Left hindlimb (tissue), 1 donor: ENCODE results near the gene KIF18A.

Experiments
- DNase-seq: peaks from one replicate; pipeline ENCODE4 v3.0.0-alpha.2; 2018

The KIF18A gene

DNA sequence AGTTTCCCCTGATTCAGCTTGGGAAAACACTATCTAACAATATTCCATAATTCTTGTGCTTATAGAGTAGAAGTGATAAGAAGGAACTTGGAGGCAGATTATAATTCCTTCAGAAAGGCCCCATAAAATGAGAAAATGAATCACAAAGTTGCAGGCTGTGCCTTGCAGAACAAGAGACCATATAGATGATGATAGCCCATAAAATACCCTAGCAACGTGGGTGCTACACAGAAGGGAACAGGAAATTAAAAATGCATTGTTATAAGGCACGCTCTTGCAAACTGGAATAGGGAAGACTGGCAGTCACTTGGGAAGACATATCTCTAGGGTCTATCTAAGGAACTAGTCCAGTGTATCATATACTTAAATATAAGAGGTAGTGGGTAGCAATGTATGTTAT, 67.6 kb downstream of the KIF18A start:
- no peak for DNase-seq

DNA sequence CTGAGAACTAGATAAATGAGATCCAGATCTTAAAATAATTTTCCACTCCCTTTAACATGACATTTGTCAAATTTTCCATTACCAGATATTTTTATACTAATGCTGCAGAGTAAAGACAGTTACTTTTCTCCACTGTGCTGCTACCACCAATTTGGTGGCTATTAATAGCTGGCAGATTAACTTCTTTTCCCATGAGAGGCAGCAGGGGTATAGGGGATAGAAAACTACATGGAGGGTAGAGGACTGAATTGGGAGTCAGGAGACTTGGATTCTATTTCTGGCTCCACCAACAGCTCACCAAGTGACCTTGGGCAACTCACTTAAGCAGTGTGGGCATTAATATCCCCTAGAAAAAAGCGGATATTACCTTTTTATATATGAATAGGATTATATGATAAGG, 69.2 kb downstream of the KIF18A start:
- DNase-seq: no peak

- no peak for DNase-seq
These were observed 81.2 kb downstream of the KIF18A start for GRCh38 chr11:28026634-28027290.

GRCh38 chr11:28017816-28018215, 90.1 kb downstream of the KIF18A start:
- DNase-seq: no peak

DNA sequence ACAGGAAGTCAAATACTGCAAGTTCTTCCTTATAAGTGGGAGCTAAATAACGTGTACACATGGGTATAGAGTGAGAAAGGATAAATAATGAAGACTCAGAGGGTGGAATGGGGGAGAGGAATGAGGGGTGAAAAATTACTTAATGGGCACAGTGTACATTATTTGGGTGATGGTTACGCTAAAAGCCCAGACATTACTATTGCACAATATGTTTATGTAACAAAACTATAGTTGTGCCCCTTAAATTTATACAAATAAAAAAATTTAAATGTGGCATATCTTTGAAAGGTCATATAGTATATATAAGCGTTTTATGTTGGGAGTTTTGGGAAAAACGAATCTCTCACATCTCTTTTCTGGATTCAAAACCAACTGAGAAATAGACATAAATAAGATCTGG, 96.1 kb downstream of the KIF18A start:
- no peak for DNase-seq

DNA sequence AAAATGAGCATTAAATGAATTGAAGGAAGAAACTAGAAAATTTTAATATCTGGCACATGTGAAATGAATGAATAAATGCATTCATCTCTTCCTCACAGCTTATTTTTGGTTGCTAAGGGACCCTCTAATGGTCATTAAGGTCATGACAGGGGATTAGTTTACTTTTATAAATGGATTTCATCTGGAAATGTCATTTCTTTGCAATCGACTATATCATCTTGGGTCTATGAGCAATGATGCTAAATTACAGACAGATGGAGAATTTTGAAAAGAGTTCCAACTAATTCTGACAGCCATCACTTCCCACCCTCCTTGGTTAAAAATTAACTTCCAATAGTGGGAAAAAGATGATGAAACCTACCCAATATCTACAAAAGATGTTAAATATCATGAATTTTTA, 98.0 kb downstream of the KIF18A start:
- no peak for DNase-seq

DNA sequence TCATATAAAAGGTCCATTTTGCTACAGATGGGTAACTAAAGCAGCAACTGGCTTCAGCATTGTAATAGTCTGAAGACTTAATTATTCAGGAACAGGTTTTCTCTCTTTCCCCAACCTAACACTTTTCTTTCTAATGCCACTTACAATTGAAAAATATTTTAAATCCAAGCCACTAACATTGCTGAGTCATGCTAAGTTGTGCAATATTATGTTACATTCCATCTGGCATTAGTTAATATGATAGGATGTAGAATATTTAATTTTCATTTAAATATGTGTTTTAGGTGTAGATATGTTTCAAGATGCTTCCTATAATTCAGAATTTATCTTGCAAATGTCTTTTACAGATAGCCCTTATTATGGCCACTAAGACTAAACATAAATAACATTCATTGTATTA, 98.6 kb downstream of the KIF18A start:
- no peak for DNase-seq

DNA sequence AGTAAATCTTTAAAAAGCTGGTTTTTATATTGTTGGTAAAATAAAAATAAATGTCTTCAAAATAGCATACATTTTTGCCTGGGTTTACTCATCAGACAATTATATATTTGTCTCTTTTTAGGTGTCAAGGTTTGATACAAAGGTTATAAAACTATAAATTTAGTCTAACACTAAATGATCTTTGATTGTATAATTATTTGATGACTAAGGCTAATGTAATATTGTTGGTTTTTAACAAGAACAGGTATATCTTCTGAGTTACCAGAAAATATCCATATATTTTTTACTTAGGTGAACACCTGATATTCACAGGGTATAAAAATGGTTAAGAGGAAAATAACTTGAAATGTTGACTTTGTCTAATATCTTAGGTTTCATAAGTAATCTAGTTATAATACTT, 104.3 kb downstream of the KIF18A start:
- DNase-seq: no peak

DNA sequence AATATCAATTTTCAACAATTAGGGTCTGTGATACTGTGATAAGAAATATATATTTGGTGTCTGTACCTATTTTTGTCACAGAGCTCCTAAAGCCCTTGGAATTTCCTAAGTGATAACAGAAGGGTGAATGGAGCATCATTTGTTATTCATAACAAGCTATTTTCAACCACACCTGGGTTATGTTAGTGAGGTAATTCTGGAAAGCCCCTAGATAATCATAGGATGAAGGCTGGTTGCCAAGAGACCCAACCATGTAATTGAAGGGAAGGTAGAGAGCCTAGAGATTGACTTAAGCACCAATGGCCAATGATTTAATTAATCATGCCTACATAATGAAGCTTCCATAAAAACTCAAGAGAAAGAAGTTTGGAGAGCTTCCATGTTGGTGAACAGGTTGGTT, 109.4 kb downstream of the KIF18A start:
- DNase-seq: no peak

- no peak for DNase-seq
These were observed 110.6 kb downstream of the KIF18A start for GRCh38 chr11:27997344-27997743.

DNA sequence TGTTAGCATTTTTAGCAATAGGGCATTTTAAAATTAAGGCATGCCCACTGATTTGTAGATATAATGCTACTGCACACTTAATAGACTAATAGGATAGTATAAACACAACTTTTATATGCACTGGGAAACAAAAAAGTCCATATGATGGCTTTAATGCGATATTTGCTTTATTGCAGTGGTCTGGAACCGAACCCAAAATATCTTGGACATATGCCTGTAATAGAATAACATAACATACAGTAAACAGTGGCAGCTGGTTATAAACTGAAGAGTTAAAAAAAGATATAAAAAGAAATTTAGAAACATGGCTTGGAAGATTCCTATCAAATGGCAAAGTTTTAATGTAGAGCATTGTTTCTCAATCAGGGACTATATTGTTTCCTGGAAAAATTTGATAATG, 111.9 kb downstream of the KIF18A start:
- DNase-seq: no peak

- DNase-seq: no peak
These were observed 112.9 kb downstream of the KIF18A start for GRCh38 chr11:27995083-27995482.

GRCh38 chr11:27991736-27992135, 116.2 kb downstream of the KIF18A start:
- no peak for DNase-seq

GRCh38 chr11:27977527-27977926, 130.4 kb downstream of the KIF18A start:
- no peak for DNase-seq

GRCh38 chr11:27977031-27977430, 130.9 kb downstream of the KIF18A start:
- no peak for DNase-seq

DNA sequence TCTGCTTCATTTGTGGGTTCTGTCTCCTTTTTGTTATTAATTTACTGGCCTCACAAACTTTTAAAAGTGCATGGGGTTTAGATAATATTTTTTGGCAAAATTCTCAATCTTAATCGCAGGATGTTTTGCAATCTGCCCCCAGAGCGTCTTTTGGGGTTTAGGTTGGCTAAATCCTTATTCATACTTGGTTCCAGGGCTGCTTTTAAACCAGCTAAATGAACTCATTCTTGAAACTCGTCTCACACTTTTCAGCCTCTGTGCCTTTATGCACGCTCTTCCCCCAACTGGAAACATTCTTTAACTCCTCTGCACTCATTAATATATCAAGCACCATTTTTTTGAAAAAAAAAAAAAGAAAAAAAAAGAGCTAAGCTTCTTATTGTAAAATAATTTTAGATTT, 131.7 kb downstream of the KIF18A start:
- no peak for DNase-seq

- no peak for DNase-seq
These were observed 134.0 kb downstream of the KIF18A start for GRCh38 chr11:27973851-27974536.

DNA sequence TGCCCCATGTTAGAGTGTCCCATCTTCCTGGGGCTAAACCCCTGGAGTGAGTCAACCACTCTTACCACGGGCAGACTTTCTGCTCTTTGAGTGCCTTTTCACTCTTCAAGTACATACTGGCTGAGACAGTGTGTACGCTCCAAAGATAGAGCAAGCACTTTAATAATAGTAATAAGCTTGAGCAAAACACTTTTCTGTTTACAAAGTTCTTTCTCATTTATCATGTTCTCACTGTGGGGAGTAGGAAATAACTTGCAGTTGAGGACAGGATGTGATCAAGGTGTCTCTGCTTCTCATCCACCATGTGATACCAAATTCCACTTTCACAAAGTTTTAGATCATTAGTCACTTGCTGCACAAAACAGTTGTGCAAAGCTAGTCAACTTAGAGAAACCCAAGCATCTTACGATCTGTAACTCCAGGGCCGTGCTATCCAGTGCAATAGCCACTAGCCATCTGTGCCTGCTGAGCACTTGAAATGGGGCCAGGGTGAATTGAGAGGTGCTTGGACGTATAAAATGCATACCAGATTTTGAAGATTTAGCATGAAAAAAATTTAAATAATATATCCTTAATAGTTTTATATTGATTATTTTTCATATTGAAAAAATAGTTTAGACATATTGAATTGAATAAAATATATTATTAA, 135.3 kb downstream of the KIF18A start:
- DNase-seq: no peak

DNA sequence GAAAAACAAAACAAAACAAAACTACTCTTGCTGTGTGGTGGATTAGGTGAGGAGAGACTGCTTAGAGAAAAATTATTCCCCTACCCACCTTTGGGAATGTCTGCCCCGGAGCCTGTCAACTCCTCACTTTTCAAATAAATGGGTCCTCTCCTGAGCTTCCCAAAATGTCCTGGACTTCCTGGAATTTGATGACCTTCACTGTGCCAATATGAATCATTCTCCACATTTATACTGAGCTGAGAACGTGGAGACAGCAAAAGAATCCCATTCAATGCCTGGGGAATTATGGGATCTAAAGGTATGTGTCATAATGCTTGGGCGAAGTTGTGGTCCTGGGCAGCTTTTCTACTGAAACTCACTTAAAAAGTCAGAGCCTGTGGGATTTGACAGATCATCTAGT, 136.8 kb downstream of the KIF18A start:
- no peak for DNase-seq
